ENCODE results near the gene CCDC57.

DNA sequence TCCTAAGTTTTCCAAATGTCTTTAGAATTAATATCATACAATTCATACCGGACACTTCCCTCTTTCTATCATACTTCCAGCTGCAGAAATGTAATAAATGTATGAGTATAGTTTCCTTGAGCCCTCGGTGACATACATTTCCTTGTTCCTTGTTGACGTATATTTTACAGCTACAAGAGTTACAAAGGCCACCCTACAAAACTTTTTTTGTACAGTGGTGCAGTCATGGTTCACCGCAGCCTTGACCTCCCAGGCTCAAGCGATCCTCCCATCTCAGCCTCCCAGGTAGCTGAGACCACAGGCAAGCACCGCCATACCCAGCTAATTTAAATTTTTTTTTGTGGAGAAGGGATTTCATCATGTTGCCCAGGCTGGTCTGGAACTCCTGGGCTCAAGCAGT, 139.8 kb downstream of the CCDC57 start:
- TF ChIP-seq, protein P1, sequence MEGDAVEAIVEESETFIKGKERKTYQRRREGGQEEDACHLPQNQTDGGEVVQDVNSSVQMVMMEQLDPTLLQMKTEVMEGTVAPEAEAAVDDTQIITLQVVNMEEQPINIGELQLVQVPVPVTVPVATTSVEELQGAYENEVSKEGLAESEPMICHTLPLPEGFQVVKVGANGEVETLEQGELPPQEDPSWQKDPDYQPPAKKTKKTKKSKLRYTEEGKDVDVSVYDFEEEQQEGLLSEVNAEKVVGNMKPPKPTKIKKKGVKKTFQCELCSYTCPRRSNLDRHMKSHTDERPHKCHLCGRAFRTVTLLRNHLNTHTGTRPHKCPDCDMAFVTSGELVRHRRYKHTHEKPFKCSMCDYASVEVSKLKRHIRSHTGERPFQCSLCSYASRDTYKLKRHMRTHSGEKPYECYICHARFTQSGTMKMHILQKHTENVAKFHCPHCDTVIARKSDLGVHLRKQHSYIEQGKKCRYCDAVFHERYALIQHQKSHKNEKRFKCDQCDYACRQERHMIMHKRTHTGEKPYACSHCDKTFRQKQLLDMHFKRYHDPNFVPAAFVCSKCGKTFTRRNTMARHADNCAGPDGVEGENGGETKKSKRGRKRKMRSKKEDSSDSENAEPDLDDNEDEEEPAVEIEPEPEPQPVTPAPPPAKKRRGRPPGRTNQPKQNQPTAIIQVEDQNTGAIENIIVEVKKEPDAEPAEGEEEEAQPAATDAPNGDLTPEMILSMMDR (IDR thresholded peaks at IDR 0.05; ENCODE audit: poor library complexity, severe bottlenecking) = no peak
- TF ChIP-seq SMC3 (conservative IDR thresholded peaks at IDR 0.05; ENCODE audit: poor library complexity) = no peak

All from neural cell (in vitro differentiated cells).